Measurements from ENCODE around the gene HADHA. TPM values are rescaled to one million over a fixed set of nuclear protein-coding genes. Genes with fewer than 3 reads are reported as not detected.
"Not testable (repeated sequence)": the region's sequence is repeated elsewhere in the genome, so short reads cannot be mapped to it uniquely, and the experiment has no call there.

The HADHA gene
- 360 and 366 TPM in 2 replicates for total RNA-seq (2014; rRNA removed; shearing (Covaris generic))
- 188 and 224 TPM in 2 replicates for polyA plus RNA-seq (2015; cell fraction: cytosol; rRNA removed)
- polyA plus RNA-seq (2015; cell fraction: nucleus; rRNA removed) = 106 TPM in 2 replicates

DNA sequence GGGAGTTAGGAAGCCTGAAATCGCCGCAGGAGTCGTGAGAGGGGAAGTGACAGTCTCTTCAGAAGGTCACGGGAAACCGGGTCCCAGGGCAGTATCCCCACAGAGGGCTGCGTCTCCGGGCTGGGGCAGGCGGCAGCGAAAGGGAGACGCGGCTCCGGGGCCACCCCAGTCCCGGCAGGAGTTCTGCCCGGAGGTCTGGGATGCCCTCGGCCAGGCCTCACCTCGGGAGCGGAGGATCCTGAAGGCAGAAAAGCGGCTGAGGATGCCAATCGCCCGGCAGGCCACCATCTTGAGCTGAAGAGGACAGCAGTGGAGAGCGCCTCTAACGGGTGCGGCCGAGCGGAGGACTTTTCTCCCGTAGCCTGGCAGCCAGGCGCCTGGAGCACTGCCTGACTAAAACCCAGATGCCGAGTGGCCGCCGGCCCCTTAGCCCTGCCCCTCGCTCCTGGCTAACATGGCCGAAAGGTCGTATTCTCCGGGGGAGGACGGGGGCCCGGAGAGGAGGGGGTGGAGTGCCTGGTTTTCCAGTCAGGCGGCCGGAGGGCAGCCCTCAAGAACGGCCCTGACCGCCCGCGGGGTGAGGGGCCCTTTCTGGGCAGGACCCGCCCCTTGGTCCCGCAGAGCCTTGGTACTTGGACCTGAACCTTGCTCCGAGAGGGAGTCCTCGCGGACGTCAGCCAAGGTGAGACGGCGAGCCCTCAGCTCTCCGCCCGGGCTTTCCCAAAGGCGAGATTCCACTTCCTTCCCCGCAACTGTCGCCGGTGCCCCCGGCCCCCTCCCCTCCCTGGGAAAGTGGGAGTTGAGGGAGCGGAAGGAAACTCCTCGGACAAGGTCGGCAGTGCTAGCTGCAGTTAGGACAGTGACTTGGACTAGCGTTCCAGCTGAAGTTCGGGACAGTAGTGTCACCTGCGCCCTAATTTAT, at the start of gene HADHA, which contains the start of gene HADHB:
TSS of gene HADHA (minus strand) at position 324 of the 922 bp plus-strand sequence. CDS start at position 288, 36 bp downstream.
TSS of gene HADHB (plus strand) at position 631 of the 922 bp plus-strand sequence. CDS start 9,316 bp downstream, outside the sequence.
- peak; percentile 96 for DNase-seq (ENCODE audit: low read depth, low spot score)
- in situ Hi-C loops (cut with HindIII; ENCODE audit: low pct_unique_long_range_greater_than_20kb, low sequenced_read_pairs) = no loop called here

DNA sequence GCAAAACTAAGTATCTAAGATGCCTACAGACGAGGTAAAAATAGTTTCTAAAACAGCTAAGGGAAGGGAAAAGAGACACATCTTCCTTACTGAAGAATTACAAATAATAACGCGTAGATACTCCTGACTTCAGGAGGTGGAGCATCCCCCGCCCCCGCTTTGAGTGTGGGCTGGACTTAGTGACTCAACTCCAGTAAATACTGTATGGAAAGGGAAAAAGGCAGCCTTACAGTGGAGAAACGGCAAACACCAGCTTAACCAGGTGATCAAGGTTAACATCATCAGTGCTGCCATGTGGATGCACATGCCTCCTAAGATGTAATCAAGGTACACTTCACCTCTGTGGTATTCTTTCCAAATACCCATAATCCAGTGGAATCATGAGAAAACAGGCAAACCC, 48.2 kb upstream of the HADHA start:
- in situ Hi-C loops (cut with HindIII; ENCODE audit: low pct_unique_long_range_greater_than_20kb, low sequenced_read_pairs) = no loop called here
- no peak for DNase-seq (ENCODE audit: low read depth, low spot score)

DNA sequence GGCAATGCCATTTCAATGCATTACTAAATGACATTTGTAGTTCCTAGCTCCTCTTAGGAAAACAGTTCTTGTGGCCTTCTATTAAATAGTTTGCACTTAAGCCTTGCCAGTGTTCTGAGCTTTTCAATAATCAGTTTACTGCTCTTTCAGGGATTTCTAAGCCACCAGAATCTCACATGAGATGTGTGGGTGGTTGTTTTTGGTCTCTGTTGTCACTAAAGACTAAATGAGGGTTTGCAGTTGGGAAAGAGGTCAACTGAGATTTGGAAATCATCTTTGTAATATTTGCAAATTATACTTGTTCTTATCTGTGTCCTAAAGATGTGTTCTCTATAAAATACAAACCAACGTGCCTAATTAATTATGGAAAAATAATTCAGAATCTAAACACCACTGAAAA, 45.6 kb upstream of the HADHA start:
- no peak for DNase-seq (ENCODE audit: low read depth, low spot score)
- in situ Hi-C loops (cut with HindIII; ENCODE audit: low pct_unique_long_range_greater_than_20kb, low sequenced_read_pairs) = no loop called here

GRCh38 chr2:26285931-26286330, 41.5 kb upstream of the HADHA start:
- in situ Hi-C loops (cut with HindIII; ENCODE audit: low pct_unique_long_range_greater_than_20kb, low sequenced_read_pairs) = no loop called here
- no peak for DNase-seq (ENCODE audit: low read depth, low spot score)

DNA sequence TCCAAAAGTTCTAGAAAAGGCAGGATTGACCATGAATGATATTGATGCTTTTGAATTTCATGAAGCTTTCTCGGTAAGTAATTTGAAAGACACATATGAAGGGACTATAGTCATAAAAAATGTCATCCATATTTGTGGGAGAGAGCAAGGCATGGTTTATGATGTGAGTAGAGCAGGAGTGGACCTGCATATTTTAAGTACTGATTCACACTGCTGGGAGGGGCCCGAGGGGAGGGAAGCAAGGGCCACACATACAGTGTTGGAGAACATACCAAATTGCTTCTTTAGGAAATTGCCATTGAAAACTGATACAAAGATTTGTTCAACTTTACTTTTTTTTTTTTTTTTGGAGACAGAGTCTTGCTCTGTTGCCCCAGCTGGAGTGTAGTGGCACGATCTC, 39.7 kb upstream of the HADHA start:
- in situ Hi-C loops (cut with HindIII; ENCODE audit: low pct_unique_long_range_greater_than_20kb, low sequenced_read_pairs) = no loop called here
- DNase-seq (ENCODE audit: low read depth, low spot score) = no peak

DNA sequence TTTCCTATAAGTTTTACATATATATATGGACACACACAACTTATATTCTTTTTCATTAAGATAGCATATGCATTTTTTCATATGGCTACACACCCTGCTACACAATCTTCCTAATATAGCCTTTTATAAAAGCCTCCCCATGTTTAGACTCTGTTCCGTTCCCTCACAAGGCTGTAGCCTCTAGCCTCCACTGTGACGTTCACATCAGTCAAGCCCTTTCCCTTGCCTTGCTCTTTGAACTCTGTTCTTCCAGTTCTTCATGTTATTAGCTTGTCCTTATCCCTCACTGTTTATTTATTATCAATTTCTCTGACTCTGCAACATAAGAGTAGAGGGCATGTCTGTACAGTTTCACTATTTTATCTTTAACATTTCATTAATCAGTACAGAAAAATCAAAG, 39.2 kb upstream of the HADHA start:
- no peak for DNase-seq (ENCODE audit: low read depth, low spot score)
- in situ Hi-C loops (cut with HindIII; ENCODE audit: low pct_unique_long_range_greater_than_20kb, low sequenced_read_pairs) = no loop called here

DNA sequence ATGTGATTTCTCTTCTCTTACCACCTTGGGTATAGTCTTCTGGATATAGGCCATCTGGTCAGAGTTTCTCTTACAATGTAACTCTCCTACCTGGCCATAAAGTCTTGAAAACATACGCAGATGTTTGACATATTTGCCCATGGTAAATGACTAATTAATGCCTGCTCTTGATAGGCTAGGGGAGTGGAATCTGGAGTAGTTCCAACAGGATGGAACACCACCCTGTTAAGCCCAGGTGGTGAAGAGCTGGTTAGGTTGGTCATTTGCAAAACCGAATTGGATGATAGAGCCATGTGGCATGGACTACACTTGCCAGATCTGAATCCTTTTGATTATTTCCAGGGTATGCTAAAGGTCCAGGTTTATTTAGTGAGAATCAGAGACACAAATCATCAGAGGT, 36.8 kb upstream of the HADHA start:
- no peak for DNase-seq (ENCODE audit: low read depth, low spot score)

DNA sequence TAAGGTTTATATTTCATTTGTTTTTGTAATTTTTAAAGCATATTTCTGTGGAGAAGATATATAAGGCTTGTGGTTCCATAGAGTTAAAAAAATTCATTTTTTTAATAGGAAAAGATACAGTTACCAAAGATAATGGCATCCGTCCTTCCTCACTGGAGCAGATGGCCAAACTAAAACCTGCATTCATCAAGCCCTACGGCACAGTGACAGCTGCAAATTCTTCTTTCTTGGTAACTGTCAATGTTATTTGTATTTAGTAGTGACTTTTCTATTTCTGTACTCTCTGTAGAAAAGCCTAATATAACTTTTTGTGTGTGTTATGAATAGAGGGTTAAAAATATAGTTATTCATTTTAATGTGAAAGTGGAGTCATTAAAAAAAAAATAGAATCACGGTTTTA, 35.5 kb upstream of the HADHA start:
- DNase-seq (ENCODE audit: low read depth, low spot score) = no peak
- in situ Hi-C loops (cut with HindIII; ENCODE audit: low pct_unique_long_range_greater_than_20kb, low sequenced_read_pairs) = no loop called here

More for the DNA sequence above, 36.8 kb upstream of the HADHA start:
- in situ Hi-C loops (cut with HindIII; ENCODE audit: low pct_unique_long_range_greater_than_20kb, low sequenced_read_pairs) = no loop called here

GRCh38 chr2:26276484-26277227, 32.2 kb upstream of the HADHA start:
- in situ Hi-C loops (cut with HindIII; ENCODE audit: low pct_unique_long_range_greater_than_20kb, low sequenced_read_pairs) = no loop called here
- DNase-seq (ENCODE audit: low read depth, low spot score) = no peak

GRCh38 chr2:26274058-26274613, 29.7 kb upstream of the HADHA start:
- peak; percentile 48 for DNase-seq (ENCODE audit: low read depth, low spot score)
- in situ Hi-C loops (cut with HindIII; ENCODE audit: low pct_unique_long_range_greater_than_20kb, low sequenced_read_pairs) = no loop called here

DNA sequence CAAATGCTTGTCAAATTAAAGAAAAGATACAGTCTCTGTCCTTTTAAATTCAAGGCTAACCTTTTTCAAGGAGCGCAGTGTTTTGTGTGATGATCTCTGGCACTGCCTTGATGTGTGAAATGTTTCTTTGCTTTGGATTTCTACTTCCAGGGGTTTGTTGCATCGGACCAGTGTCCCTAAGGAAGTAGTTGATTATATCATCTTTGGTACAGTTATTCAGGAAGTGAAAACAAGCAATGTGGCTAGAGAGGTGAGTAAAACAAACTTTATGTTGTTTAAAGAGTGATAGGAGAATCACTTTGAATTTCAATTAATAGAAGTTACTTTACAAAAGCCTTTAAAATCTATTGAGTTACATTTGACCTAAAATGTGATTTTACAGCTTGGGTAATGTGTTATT, 29.1 kb upstream of the HADHA start:
- in situ Hi-C loops (cut with HindIII; ENCODE audit: low pct_unique_long_range_greater_than_20kb, low sequenced_read_pairs) = no loop called here
- no peak for DNase-seq (ENCODE audit: low read depth, low spot score)

DNA sequence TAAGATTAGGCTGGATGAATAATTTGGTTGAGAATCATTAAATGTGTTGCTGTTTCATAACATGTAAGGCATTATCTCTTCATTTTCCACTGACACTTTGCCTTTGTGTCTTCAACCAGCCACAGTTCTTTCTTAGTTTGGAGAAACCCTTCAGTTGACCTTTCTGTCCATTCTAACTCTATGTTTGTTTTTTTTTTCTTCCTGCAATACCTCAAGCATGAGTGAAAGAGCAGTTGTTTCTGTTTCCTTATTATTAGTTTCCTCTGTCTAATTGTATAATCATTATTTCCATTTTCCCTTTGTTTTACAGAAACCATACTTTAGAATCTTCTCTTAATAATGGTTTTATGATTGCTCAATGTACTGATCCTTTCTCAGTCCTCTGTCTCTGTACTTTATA, 25.9 kb upstream of the HADHA start:
- DNase-seq (ENCODE audit: low read depth, low spot score) = peak; percentile 43
- in situ Hi-C loops (cut with HindIII; ENCODE audit: low pct_unique_long_range_greater_than_20kb, low sequenced_read_pairs) = no loop called here

DNA sequence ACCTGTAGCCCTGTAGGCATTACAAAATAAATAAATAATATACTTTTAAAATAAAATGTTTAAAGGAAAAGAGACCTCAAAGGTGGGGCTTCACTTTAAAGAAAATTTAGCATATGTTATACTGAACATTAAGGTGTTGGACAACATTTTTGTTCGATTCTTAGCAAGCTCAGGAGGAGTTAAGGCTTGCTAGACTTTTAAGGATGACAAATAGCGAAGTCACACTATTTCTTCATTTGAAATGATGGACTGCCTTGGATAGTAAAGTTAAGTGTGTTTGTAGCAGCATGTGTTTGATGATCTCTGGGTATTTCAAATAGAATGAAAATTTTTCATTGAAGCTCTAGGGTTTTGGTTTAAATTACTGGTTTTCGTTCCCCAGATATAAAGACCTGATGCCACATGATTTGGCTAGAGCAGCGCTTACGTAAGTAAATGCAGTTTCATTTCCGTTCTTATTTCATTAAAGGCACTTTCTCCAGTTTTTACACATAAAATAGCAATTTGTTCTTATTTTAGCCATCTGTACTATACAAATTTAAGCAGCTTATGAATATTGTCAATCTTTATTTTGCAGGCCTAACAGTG, 25.2 kb upstream of the HADHA start:
- DNase-seq (ENCODE audit: low read depth, low spot score) = peak; percentile 67
- in situ Hi-C loops (cut with HindIII; ENCODE audit: low pct_unique_long_range_greater_than_20kb, low sequenced_read_pairs) = no loop called here

DNA sequence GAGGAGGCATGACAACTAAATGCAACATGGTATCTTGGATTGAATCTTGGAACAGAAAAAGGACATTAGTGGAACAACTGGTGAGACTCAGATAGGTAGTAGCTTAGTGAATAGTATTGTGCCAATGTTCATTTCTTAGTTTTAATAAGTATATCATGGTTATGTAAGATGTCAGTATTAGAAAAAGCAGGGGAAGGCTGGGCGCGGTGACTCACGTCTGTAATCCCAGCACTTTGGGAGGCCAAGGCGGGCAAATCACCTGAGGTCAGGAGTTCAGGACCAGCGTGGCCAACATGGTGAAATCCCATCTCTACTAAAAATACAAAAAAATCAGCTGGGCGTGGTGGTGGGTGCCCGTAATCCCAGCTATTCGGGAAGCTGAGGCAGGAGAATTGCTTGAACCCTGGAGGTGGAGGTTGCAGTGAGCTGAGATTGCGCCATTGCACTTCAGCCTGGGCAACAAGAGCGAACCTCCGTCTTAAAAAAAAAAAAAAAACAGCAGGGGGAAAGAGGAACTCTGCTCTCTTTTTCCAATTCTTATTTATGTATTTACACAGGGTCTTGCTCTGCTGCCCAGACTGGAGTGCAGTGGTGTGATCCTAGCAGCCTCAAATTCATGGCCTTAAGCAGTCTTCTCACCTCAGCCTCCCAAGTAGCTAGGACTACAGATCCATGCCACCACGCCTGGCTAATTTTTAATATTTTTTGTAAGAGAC, 24.4 kb upstream of the HADHA start:
- in situ Hi-C loops (cut with HindIII; ENCODE audit: low pct_unique_long_range_greater_than_20kb, low sequenced_read_pairs); DNase-seq (ENCODE audit: low read depth, low spot score): not testable (repeated sequence)

DNA sequence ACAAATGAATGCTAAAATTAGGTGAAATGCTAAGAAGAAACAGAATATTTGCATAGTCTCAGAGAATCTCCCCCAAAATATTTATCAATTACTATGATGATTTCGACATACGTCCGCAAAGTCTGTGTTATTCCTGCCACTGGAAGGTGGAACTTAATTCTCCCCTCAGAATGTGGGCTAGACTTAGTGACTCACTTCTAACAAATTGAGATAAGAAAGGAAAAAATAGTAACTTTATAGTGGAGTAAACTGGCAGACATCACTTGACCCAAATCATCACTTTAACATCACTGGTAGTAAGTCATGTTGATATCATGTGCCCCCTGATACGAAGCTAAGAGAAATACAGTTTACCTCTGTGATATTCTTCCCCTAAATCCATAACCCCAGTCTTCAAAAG, 23.8 kb upstream of the HADHA start:
- in situ Hi-C loops (cut with HindIII; ENCODE audit: low pct_unique_long_range_greater_than_20kb, low sequenced_read_pairs) = no loop called here
- DNase-seq (ENCODE audit: low read depth, low spot score) = peak; percentile 42

GRCh38 chr2:26258836-26259235, 14.4 kb upstream of the HADHA start:
- DNase-seq (ENCODE audit: low read depth, low spot score); in situ Hi-C loops (cut with HindIII; ENCODE audit: low pct_unique_long_range_greater_than_20kb, low sequenced_read_pairs): not testable (repeated sequence)

- no peak for DNase-seq (ENCODE audit: low read depth, low spot score)
- in situ Hi-C loops (cut with HindIII; ENCODE audit: low pct_unique_long_range_greater_than_20kb, low sequenced_read_pairs) = no loop called here
Measured at GRCh38 chr2:26255759-26256384, 11.4 kb upstream of the HADHA start.
